ENCODE results near the gene OBSCN.
"Not testable (repeated sequence)": the region's sequence is repeated elsewhere in the genome, so short reads cannot be mapped to it uniquely, and the experiment has no call there.

OBSCN gene

DNA sequence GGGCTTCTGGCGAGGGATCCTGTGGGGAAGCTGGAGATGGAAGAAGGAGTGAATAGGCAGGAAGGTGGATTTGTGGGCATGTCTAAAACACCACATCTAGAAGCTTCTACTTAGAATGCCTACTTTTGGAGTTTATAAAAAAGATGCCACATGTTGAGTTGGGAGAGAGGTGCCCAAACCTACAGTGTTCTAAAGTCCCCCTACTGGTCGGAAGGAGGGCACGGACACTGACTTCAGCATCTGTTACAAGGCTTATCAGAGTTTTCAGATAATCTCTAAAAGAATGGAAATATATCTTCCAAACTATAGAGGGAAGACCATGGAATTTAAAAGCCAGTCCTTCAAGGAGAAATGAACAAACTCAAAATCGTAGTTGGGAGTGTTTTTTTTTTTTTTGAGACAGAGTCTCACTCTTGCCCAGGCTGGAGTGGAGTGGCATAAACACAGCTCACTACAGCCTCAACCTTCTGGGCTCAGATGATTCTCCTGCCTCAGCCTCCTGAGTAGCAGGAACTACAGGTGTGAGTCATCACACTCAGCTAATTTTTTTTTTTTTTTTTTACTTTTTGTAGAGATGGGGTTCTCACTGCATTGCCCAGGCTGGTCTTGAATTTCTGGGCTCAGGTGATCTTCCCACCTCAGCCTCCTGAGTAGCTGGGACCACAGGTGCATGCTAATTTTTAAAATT is 27.4 kb upstream of the OBSCN start:
- Histone ChIP-seq H3K36me3 (ENCODE audit: control insufficient read depth, insufficient read depth, low read length) (no peaks in the 10 kb centered on the region), H3K4me3 (ENCODE audit: extremely low read depth, insufficient read depth, low read length, poor library complexity, severe bottlenecking) (no peak overlapping the region), H3K27ac (ENCODE audit: low read depth, low read length, severe bottlenecking) (no peak overlapping the region), H3K9me3 (ENCODE audit: control insufficient read depth, low read length) (no peaks in the 10 kb centered on the region), H3K4me1 (ENCODE audit: control insufficient read depth, insufficient read depth, low read length, poor library complexity, severe bottlenecking) (no peaks in the 10 kb centered on the region)
- WGBS, 2 experiments (ENCODE audit: insufficient coverage in 2 of 2), result 92 to 100% methylated on average over 1 to 2 of the region's 4 CpGs

GRCh38 chr1:228180959-228181644 is 26.7 kb upstream of the OBSCN start:
- Histone ChIP-seq H3K4me3 (ENCODE audit: extremely low read depth, insufficient read depth, low read length, poor library complexity, severe bottlenecking) (no peak overlapping the region), H3K4me1 (ENCODE audit: control insufficient read depth, insufficient read depth, low read length, poor library complexity, severe bottlenecking) (no peaks in the 10 kb centered on the region), H3K9me3 (ENCODE audit: control insufficient read depth, low read length) (no peaks in the 10 kb centered on the region), H3K27ac (ENCODE audit: low read depth, low read length, severe bottlenecking) (no peak overlapping the region), H3K36me3 (ENCODE audit: control insufficient read depth, insufficient read depth, low read length) (no peaks in the 10 kb centered on the region)
- 89 to 95% methylated on average over 6 to 7 of the region's 7 CpGs for WGBS, 2 experiments (ENCODE audit: insufficient coverage in 2 of 2)

DNA sequence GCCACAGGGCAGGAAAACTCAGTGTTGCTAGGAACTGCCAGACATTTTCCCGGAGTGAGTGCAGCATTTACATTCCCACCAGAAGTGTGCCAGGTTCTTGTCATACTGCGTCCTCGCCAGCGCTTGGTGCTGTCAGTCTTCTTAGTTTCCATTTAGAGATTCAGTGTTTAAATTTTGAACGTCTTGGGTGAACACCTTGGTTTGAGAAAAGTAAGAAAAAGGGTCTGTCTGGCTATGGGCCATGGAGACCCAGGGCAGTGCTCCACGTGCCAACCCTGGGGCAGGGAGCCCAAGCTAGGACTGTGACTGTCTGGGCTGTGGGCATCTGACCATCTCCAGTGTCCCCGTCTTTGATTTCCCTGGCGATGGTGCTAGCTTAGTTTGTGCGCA is 26.2 kb upstream of the OBSCN start:
- no peak overlapping the region for H3K27ac ChIP-seq (ENCODE audit: low read depth, low read length, severe bottlenecking)
- no peaks in the 10 kb centered on the region for H3K9me3 ChIP-seq (ENCODE audit: control insufficient read depth, low read length)
- H3K36me3 ChIP-seq (ENCODE audit: control insufficient read depth, insufficient read depth, low read length), result no peaks in the 10 kb centered on the region
- WGBS, 2 experiments (ENCODE audit: insufficient coverage in 2 of 2), result 92 to 95% methylated on average over 7 to 9 of the region's 9 CpGs
- H3K4me1 ChIP-seq (ENCODE audit: control insufficient read depth, insufficient read depth, low read length, poor library complexity, severe bottlenecking), result no peaks in the 10 kb centered on the region
- H3K4me3 ChIP-seq (ENCODE audit: extremely low read depth, insufficient read depth, low read length, poor library complexity, severe bottlenecking), result no peak overlapping the region

GRCh38 chr1:228182296-228183030 is 25.4 kb upstream of the OBSCN start:
- H3K4me3 ChIP-seq (ENCODE audit: extremely low read depth, insufficient read depth, low read length, poor library complexity, severe bottlenecking), result no peak overlapping the region
- H3K9me3 ChIP-seq (ENCODE audit: control insufficient read depth, low read length), result no peaks in the 10 kb centered on the region
- no peak overlapping the region for H3K27ac ChIP-seq (ENCODE audit: low read depth, low read length, severe bottlenecking)
- H3K4me1 ChIP-seq (ENCODE audit: control insufficient read depth, insufficient read depth, low read length, poor library complexity, severe bottlenecking), result no peaks in the 10 kb centered on the region
- 90 to 91% methylated on average over 2 to 14 of the region's 32 CpGs for WGBS, 2 experiments (ENCODE audit: insufficient coverage in 2 of 2)
- no peaks in the 10 kb centered on the region for H3K36me3 ChIP-seq (ENCODE audit: control insufficient read depth, insufficient read depth, low read length)

DNA sequence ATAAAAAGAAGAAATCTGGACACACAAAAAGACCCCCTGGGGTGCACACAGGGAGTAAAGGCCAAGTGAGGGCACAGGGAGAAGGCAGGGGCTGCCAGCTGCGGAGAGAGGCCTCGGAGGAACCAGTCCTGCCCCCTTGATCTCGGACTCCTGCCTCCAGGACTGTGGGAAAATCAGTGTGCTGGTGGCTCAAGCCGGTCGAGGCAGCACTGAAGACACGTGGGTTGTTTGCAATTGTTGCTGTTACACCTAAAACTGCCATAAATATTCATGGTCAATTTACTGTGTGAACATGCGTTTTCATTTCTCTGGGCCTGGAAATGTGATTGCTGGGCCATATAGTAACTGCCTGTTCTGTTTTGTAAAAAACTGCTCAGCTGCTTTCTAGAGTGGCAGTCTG is 23.7 kb upstream of the OBSCN start:
- H3K4me3 ChIP-seq (ENCODE audit: extremely low read depth, insufficient read depth, low read length, poor library complexity, severe bottlenecking), result no peak overlapping the region
- H3K27ac ChIP-seq (ENCODE audit: low read depth, low read length, severe bottlenecking), result no peak overlapping the region
- WGBS, 2 experiments (ENCODE audit: insufficient coverage in 2 of 2), result 85 to 89% methylated on average over 7 of the region's 7 CpGs
- H3K36me3 ChIP-seq (ENCODE audit: control insufficient read depth, insufficient read depth, low read length), result no peaks in the 10 kb centered on the region
- H3K9me3 ChIP-seq (ENCODE audit: control insufficient read depth, low read length), result peaks cover 6% of the 10 kb centered on the region
- H3K4me1 ChIP-seq (ENCODE audit: control insufficient read depth, insufficient read depth, low read length, poor library complexity, severe bottlenecking), result no peaks in the 10 kb centered on the region

GRCh38 chr1:228185641-228185965 is 22.2 kb upstream of the OBSCN start:
- WGBS, 2 experiments (ENCODE audit: insufficient coverage in 2 of 2), result 73 to 79% methylated on average over 6 to 10 of the region's 11 CpGs
- no peaks in the 10 kb centered on the region for H3K36me3 ChIP-seq (ENCODE audit: control insufficient read depth, insufficient read depth, low read length)
- H3K27ac ChIP-seq (ENCODE audit: low read depth, low read length, severe bottlenecking), result no peak overlapping the region
- H3K9me3 ChIP-seq (ENCODE audit: control insufficient read depth, low read length), result peaks cover 6% of the 10 kb centered on the region
- H3K4me1 ChIP-seq (ENCODE audit: control insufficient read depth, insufficient read depth, low read length, poor library complexity, severe bottlenecking), result no peaks in the 10 kb centered on the region
- no peak overlapping the region for H3K4me3 ChIP-seq (ENCODE audit: extremely low read depth, insufficient read depth, low read length, poor library complexity, severe bottlenecking)

DNA sequence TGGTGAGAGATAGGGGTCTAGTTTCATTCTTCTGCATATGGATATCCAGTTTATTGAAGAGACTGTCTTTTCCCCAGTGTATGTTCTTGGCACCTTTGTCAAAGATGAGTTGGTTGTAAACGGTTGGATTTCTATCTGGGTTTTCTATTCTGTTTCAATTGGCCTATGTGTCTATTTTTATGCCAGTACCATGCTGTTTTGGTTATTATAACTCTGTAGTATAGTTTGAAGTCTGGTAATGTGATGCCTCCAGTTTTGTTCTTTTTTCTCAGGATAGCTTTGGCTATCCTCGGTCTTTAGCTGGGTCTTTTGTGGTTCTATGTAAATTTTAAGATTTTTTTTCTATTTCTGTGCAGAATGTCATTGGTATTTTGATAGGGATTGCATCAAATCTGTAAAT is 19.6 kb upstream of the OBSCN start:
- H3K27ac ChIP-seq (ENCODE audit: low read depth, low read length, severe bottlenecking); H3K4me3 ChIP-seq (ENCODE audit: extremely low read depth, insufficient read depth, low read length, poor library complexity, severe bottlenecking); H3K9me3 ChIP-seq (ENCODE audit: control insufficient read depth, low read length); H3K4me1 ChIP-seq (ENCODE audit: control insufficient read depth, insufficient read depth, low read length, poor library complexity, severe bottlenecking); H3K36me3 ChIP-seq (ENCODE audit: control insufficient read depth, insufficient read depth, low read length): not testable (repeated sequence)
- WGBS, 2 experiments (ENCODE audit: insufficient coverage in 2 of 2), result 67 to 80% methylated on average over 1 to 2 of the region's 2 CpGs

GRCh38 chr1:228190182-228190581 is 17.7 kb upstream of the OBSCN start:
- Histone ChIP-seq H3K4me3 (ENCODE audit: extremely low read depth, insufficient read depth, low read length, poor library complexity, severe bottlenecking) (no peak overlapping the region), H3K4me1 (ENCODE audit: control insufficient read depth, insufficient read depth, low read length, poor library complexity, severe bottlenecking) (no peaks in the 10 kb centered on the region), H3K27ac (ENCODE audit: low read depth, low read length, severe bottlenecking) (no peak overlapping the region), H3K9me3 (ENCODE audit: control insufficient read depth, low read length) (peaks cover 6% of the 10 kb centered on the region), H3K36me3 (ENCODE audit: control insufficient read depth, insufficient read depth, low read length) (no peaks in the 10 kb centered on the region)
- 93 to 96% methylated on average over 14 of the region's 14 CpGs for WGBS, 2 experiments (ENCODE audit: insufficient coverage in 2 of 2)

DNA sequence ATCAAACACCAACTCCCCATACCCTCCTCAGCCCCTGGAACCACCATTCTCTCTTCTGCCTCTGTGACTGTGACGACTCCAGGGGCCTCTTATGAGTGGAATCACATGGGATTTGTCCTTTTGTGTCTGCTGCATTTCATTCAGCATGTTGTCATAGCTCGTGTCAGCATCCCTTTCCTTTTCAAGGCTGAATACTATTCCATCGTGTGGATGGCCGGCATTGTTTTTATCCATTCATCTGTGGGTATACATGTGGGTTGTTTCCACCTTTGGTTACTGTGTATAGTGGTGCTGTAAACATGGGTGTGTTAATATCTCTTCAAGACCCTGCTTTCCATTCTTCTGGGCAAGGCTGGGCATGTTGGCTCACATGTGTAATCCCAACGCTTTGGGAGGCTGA is 17.1 kb upstream of the OBSCN start:
- H3K4me1 ChIP-seq (ENCODE audit: control insufficient read depth, insufficient read depth, low read length, poor library complexity, severe bottlenecking), result no peaks in the 10 kb centered on the region
- 73 to 100% methylated on average over 2 to 3 of the region's 5 CpGs for WGBS, 2 experiments (ENCODE audit: insufficient coverage in 2 of 2)
- H3K36me3 ChIP-seq (ENCODE audit: control insufficient read depth, insufficient read depth, low read length), result no peaks in the 10 kb centered on the region
- no peak overlapping the region for H3K4me3 ChIP-seq (ENCODE audit: extremely low read depth, insufficient read depth, low read length, poor library complexity, severe bottlenecking)
- no peak overlapping the region for H3K27ac ChIP-seq (ENCODE audit: low read depth, low read length, severe bottlenecking)
- peaks cover 6% of the 10 kb centered on the region for H3K9me3 ChIP-seq (ENCODE audit: control insufficient read depth, low read length)

- Histone ChIP-seq H3K9me3 (ENCODE audit: control insufficient read depth, low read length) (peaks cover 16% of the 10 kb centered on the region), H3K4me3 (ENCODE audit: extremely low read depth, insufficient read depth, low read length, poor library complexity, severe bottlenecking) (no peak overlapping the region), H3K27ac (ENCODE audit: low read depth, low read length, severe bottlenecking) (no peak overlapping the region), H3K36me3 (ENCODE audit: control insufficient read depth, insufficient read depth, low read length) (no peaks in the 10 kb centered on the region), H3K4me1 (ENCODE audit: control insufficient read depth, insufficient read depth, low read length, poor library complexity, severe bottlenecking) (no peaks in the 10 kb centered on the region)
- 85 to 88% methylated on average over 2 of the region's 3 CpGs for WGBS, 2 experiments (ENCODE audit: insufficient coverage in 2 of 2)
Observed at GRCh38 chr1:228194436-228194835, 13.4 kb upstream of the OBSCN start.

Data from mesodermal cell (in vitro differentiated cells).